A549 (cell line): ENCODE results near the gene PDCD2. TPM values are rescaled to one million over a fixed set of nuclear protein-coding genes. Genes with fewer than 3 reads are reported as not detected.

Source experiments
- ATAC-seq, 2 experiments: fragments of 200-7000 bp in 1 of 2; fragments of >200 bp in 1 of 2; cut with Nextera tagmentation in 1 of 2; cut with Tn5 transposase in 1 of 2; 3 replicates each; pipeline versions ENCODE4 v1.8.0 to v1.9.1; 2018 to 2020; ENCODE audit warnings: mild to moderate bottlenecking in 1 of 2, moderate library complexity in 1 of 2
- CTCF ChIA-PET: fragments of 300-600 bp; sonication (Branson Sonifier 250); formaldehyde crosslinking; extraction: SDS; loops from one replicate; lab custom pipeline; 2021; ENCODE audit warnings: antibody characterized with exemption, inconsistent platforms; lab: Yijun Ruan, JAX
- POLR2A ChIA-PET: fragments of 350-600 bp; formaldehyde crosslinking; extraction: SDS; loops from one replicate; lab custom pipeline; 2021; ENCODE audit warnings: antibody characterized with exemption, inconsistent platforms; lab: Yijun Ruan, JAX
- DNase-seq, 2 experiments: peaks; one replicate each; pipeline versions ENCODE4 v3.0.0 to v3.0.0-alpha.2; 2011 to 2016; ENCODE audit warnings: low read depth in 1 of 2, low spot score in 1 of 2
- FAIRE-seq: peaks from 2 replicates; lab custom pipeline; 2011; peaks lifted over from hg19 to GRCh38; lab: Jason Lieb, UNC
- H3K27ac ChIP-seq, 2 experiments: fragments of >200 bp; sonication (Bioruptor Twin); formaldehyde crosslinking; 3 replicates each; pipeline ENCODE4 v1.5.1; 2016 to 2017
- H3K4me1 ChIP-seq: fragments of >200 bp; sonication (Bioruptor Twin); formaldehyde crosslinking; 3 replicates; pipeline ENCODE4 v1.6.1; 2016
- H3K4me2 ChIP-seq: fragments of >200 bp; sonication (Bioruptor Twin); formaldehyde crosslinking; 3 replicates; pipeline ENCODE4 v1.6.1; 2016
- H3K4me3 ChIP-seq: fragments of >200 bp; sonication (Bioruptor Twin); formaldehyde crosslinking; 3 replicates; pipeline ENCODE4 v1.5.1; 2016
- H3K9me3 ChIP-seq: fragments of >200 bp; sonication (Bioruptor Twin); formaldehyde crosslinking; 3 replicates; pipeline ENCODE4 v1.6.1; 2016
- CHD2 ChIP-seq: fragments of 150-350 bp; IDR thresholded peaks from 2 replicates; pipeline ENCODE4 v1.6.1; 2014; ENCODE audit warnings: low read length; ENCODE audit not compliant: partially characterized antibody
- FOSL2 ChIP-seq, 2 experiments: fragments of 450-650 bp in 1 of 2; fragments of >200 bp in 1 of 2; sonication (Bioruptor Twin) in 1 of 2; formaldehyde crosslinking; IDR thresholded peaks; 2 replicates each; pipeline versions ENCODE4 v1.5.0 to v1.6.1; 2016 to 2020; ENCODE audit warnings: mild to moderate bottlenecking in 1 of 2, moderate library complexity in 1 of 2
- HDAC2 ChIP-seq: fragments of 200-600 bp; sonication (generic); IDR thresholded peaks from 2 replicates; pipeline ENCODE4 v1.6.1; 2016
- HEYL ChIP-seq: fragments of 250-450 bp; sonication (Bioruptor Pico); IDR thresholded peaks from 2 replicates; pipeline ENCODE4 v1.8.0; 2021; ENCODE audit warnings: mild to moderate bottlenecking, moderate library complexity
- HOXB5 ChIP-seq: fragments of 250-450 bp; sonication (Bioruptor Pico); IDR thresholded peaks from 2 replicates; pipeline ENCODE4 v1.5.0; 2020; ENCODE audit warnings: mild to moderate bottlenecking, moderate library complexity
- JUN ChIP-seq, 2 experiments: fragments of >200 bp; sonication (Bioruptor Twin); formaldehyde crosslinking; IDR thresholded peaks; 2 replicates in 1 of 2; 3 replicates in 1 of 2; pipeline ENCODE4 v1.6.1; 2016 to 2017
- JUNB ChIP-seq: fragments of >200 bp; sonication (Bioruptor Twin); formaldehyde crosslinking; IDR thresholded peaks from 2 replicates; pipeline ENCODE4 v1.6.1; 2016
- KDM5A ChIP-seq: fragments of 200-600 bp; sonication (generic); IDR thresholded peaks from 2 replicates; pipeline ENCODE4 v1.6.1; 2016; ENCODE audit warnings: antibody characterized with exemption, mild to moderate bottlenecking
- MAFK ChIP-seq: fragments of 450-650 bp; IDR thresholded peaks from 2 replicates; pipeline ENCODE4 v1.6.1; 2014; ENCODE audit not compliant: partially characterized antibody
- MAZ ChIP-seq: fragments of 150-350 bp; IDR thresholded peaks from 2 replicates; pipeline ENCODE4 v1.6.1; 2014; ENCODE audit warnings: antibody characterized with exemption, low read depth, low read length, borderline replicate concordance
- NPAS2 ChIP-seq: fragments of 250-450 bp; sonication (Bioruptor Pico); IDR thresholded peaks from 2 replicates; pipeline ENCODE4 v1.8.0; 2022; ENCODE audit warnings: mild to moderate bottlenecking, moderate library complexity, borderline replicate concordance
- PHF8 ChIP-seq: fragments of 200-600 bp; sonication (generic); IDR thresholded peaks from 2 replicates; pipeline ENCODE4 v1.6.1; 2016; ENCODE audit warnings: low read depth, mild to moderate bottlenecking, antibody characterized with exemption, moderate library complexity, borderline replicate concordance
- POLR2A ChIP-seq: IDR thresholded peaks from 2 replicates; pipeline ENCODE4 v1.6.1; 2012; ENCODE audit warnings: mild to moderate bottlenecking, low read length
- POLR2AphosphoS2 ChIP-seq: conservative IDR thresholded peaks from 2 replicates; pipeline ENCODE4 v1.6.1; 2012; ENCODE audit warnings: low read length, improper control_type of control experiment, inconsistent platforms
- RARB ChIP-seq: fragments of 250-450 bp; sonication (Bioruptor Pico); IDR thresholded peaks from 2 replicates; pipeline ENCODE4 v1.8.0; 2021; ENCODE audit warnings: mild to moderate bottlenecking, moderate library complexity
- SMC3 ChIP-seq: fragments of >200 bp; sonication (Bioruptor Twin); formaldehyde crosslinking; IDR thresholded peaks from 3 replicates; pipeline ENCODE4 v1.6.1; 2018; ENCODE audit warnings: inconsistent platforms
- TFCP2L1 ChIP-seq: fragments of 250-450 bp; sonication (Bioruptor Pico); IDR thresholded peaks from 2 replicates; pipeline ENCODE4 v1.5.0; 2021; ENCODE audit warnings: mild to moderate bottlenecking
- ZNF302 ChIP-seq: fragments of 250-450 bp; sonication (Bioruptor Pico); IDR thresholded peaks from 2 replicates; pipeline ENCODE4 v1.9.0; 2021; ENCODE audit warnings: inconsistent platforms, mild to moderate bottlenecking, moderate library complexity
- WGBS: methylation state at CpG from one replicate; pipeline ENCODE4 v1.1.6; 2017; ENCODE audit errors: missing lambda C conversion rate; 5-methylcytosine and 5-hydroxymethylcytosine counted together
- polyA plus RNA-seq, 4 experiments: library from polyadenylated mRNA; depleted of rRNA in 3 of 4; stranded (reverse); fragments of >200 nt; fragmentation: RNase III in 1 of 4; extraction: RNeasy Plus Mini Kit Qiagen cat#74134 plus additional on column Dnase treatment in 1 of 4; gene quantifications; 2 replicates in 3 of 4; 3 replicates in 1 of 4; pipeline ENCODE4 v1.2.3, GENCODE V29; 2011 to 2017
- TF ChIP-seq, protein P1 (sequence below): fragments of >200 bp; sonication (Bioruptor Twin); formaldehyde crosslinking; IDR thresholded peaks from 3 replicates; pipeline ENCODE4 v1.6.1; 2016
- TF ChIP-seq, protein P2 (sequence below): IDR thresholded peaks from 2 replicates; pipeline ENCODE4 v1.6.1; 2012
- TF ChIP-seq, protein P3 (sequence below): IDR thresholded peaks from 2 replicates; pipeline ENCODE4 v1.6.1; 2012; ENCODE audit warnings: low read depth, borderline replicate concordance

The PDCD2 gene
- polyA plus RNA-seq, 2 of the 4 experiments (the other 2 are of a cell fraction) = 52.6 to 90.0 TPM

DNA sequence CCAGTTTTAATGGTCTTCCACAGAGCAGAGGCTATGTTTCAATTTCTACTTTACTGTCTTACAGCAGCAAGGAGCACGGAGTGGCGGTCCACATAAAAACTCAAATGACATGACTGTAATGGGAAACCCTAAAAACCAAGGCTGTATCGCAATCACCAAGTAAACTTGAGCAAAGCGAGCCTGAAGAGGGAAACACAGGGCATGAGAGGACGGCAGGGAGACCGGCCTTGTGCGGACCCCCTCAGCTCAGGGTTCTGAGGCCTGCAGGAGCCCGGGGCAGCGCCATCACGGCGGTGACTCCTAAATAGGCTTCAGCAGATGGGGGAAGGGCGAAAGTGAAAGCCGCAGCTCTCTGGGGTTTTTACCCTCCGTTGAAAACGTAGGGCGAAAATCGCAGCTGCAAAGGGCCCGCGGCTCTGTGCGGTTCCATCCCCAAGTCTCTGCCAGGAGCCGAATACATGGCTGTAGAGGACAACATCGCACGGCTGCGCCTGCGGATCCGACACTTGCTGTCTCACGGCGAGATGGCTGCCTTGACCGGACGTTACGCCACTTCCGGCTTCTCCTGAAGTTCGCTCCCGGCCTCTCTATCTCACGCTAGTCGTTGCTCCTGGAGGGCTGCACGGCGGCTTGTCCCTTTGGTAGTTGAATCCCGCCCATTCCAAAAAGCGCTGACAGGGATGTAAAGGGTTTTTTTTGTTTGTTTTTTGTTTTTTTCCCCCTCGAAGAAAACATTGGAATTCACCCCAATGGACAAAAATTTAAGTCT lies 31.5 kb downstream of the PDCD2 start, which contains the start of gene PSMB1:
PSMB1 (minus strand) TSS at position 543 of the 769 bp plus-strand sequence; CDS start at position 478, 65 bp downstream.
- FAIRE-seq (no peak), DNase-seq (peak; percentile 59 to 95), ATAC-seq (peak; percentile 91 to 94)
- WGBS = 3% methylated on average over 36 of the region's 41 CpGs
- Histone ChIP-seq H3K4me2 (peak within 1 kb of the TSS; percentile 90), H3K9me3 (no peaks in the 10 kb centered on the region), H3K4me3 (peak within 1 kb of the TSS; percentile 96), H3K27ac (peak within 1 kb of the TSS; percentile 93 to 95), H3K4me1 (peaks cover 16% of the 10 kb centered on the region; the same call in 2 of the 3 replicates)
- ChIA-PET POLR2A (interaction anchor here (0.5 to 1.1 kb wide), 2 partner anchors 13 to 18 kb away, joined by 3 to 7 read pairs; no protein-coding TSS in a partner anchor), CTCF (no interaction called here)
- TF ChIP-seq MAZ = no peak
- TF ChIP-seq MAFK = peak; percentile 86
- TF ChIP-seq, protein P1, sequence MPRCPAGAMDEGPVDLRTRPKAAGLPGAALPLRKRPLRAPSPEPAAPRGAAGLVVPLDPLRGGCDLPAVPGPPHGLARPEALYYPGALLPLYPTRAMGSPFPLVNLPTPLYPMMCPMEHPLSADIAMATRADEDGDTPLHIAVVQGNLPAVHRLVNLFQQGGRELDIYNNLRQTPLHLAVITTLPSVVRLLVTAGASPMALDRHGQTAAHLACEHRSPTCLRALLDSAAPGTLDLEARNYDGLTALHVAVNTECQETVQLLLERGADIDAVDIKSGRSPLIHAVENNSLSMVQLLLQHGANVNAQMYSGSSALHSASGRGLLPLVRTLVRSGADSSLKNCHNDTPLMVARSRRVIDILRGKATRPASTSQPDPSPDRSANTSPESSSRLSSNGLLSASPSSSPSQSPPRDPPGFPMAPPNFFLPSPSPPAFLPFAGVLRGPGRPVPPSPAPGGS = 0 out of 3 replicates have a peak, but pooled peaks have one; percentile 63
- TF ChIP-seq HOXB5 = 0 out of 2 replicates have a peak, but pooled peaks have one; percentile 37
- peak; percentile 73 for TF ChIP-seq POLR2A
- TF ChIP-seq PHF8 = peak; percentile 81
- TF ChIP-seq, protein P2, sequence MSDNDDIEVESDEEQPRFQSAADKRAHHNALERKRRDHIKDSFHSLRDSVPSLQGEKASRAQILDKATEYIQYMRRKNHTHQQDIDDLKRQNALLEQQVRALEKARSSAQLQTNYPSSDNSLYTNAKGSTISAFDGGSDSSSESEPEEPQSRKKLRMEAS = peak; percentile 67
- TF ChIP-seq KDM5A = peak; percentile 67; the same call in 1 of the 2 replicates
- no peak for TF ChIP-seq JUNB
- peak; percentile 15 for TF ChIP-seq CHD2
- TF ChIP-seq JUN (IDR thresholded peaks at IDR 0.05) = peak; percentile 59 to 81; a peak in 4 of 5 replicates

DNA sequence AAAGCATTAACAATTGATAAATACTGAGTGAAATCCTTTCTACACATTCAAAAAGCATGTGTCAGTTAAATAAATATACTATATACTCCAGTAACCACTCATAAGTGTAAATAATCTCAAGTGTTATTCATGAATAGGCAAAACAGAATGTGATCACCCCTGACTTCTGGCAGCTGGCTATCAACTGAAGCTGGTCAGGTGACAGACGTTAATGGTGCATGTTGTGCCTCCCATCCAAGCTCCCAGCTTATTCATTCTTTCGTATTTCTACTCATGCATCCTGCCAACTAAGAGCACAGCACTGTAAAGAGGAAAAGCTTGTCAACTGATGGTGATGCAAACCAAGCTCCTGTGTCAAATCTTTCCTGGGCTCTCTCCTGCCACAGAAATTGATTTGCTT lies 39.0 kb downstream of the PDCD2 start:
- no peak overlapping the region for H3K4me3 ChIP-seq
- ChIA-PET CTCF (interaction anchor here (1.8 kb wide), 1 partner anchor 15 kb away, joined by 5 read pairs; no protein-coding TSS in a partner anchor), POLR2A (no interaction called here)
- no peak overlapping the region for H3K27ac ChIP-seq
- 80% methylated on average over 2 of the region's 2 CpGs for whole genome bisulfite sequencing
- ATAC-seq (no peak), DNase-seq (no peak), FAIRE-seq (no peak)
- no peaks in the 10 kb centered on the region for H3K9me3 ChIP-seq
- no peaks in the 10 kb centered on the region for H3K4me1 ChIP-seq
- no peak overlapping the region for H3K4me2 ChIP-seq
- no peak for TF ChIP-seq HEYL (CRISPR knock-in tag)
- TF ChIP-seq JUNB = no peak
- TF ChIP-seq RARB (CRISPR knock-in tag) = no peak
- TF ChIP-seq POLR2AphosphoS2 = no peak
- TF ChIP-seq TFCP2L1 = no peak
- TF ChIP-seq ZNF302 (CRISPR knock-in tag) = no peak
- no peak for TF ChIP-seq HDAC2
- TF ChIP-seq MAZ = no peak
- TF ChIP-seq NPAS2 = no peak
- TF ChIP-seq HOXB5 = no peak
- TF ChIP-seq, protein P3, sequence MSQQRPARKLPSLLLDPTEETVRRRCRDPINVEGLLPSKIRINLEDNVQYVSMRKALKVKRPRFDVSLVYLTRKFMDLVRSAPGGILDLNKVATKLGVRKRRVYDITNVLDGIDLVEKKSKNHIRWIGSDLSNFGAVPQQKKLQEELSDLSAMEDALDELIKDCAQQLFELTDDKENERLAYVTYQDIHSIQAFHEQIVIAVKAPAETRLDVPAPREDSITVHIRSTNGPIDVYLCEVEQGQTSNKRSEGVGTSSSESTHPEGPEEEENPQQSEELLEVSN = no peak
- no peak for TF ChIP-seq FOSL2 (IDR thresholded peaks at IDR 0.05)
- no peak for TF ChIP-seq FOSL2 (CRISPR knock-in tag; IDR thresholded peaks at IDR 0.05)

DNA sequence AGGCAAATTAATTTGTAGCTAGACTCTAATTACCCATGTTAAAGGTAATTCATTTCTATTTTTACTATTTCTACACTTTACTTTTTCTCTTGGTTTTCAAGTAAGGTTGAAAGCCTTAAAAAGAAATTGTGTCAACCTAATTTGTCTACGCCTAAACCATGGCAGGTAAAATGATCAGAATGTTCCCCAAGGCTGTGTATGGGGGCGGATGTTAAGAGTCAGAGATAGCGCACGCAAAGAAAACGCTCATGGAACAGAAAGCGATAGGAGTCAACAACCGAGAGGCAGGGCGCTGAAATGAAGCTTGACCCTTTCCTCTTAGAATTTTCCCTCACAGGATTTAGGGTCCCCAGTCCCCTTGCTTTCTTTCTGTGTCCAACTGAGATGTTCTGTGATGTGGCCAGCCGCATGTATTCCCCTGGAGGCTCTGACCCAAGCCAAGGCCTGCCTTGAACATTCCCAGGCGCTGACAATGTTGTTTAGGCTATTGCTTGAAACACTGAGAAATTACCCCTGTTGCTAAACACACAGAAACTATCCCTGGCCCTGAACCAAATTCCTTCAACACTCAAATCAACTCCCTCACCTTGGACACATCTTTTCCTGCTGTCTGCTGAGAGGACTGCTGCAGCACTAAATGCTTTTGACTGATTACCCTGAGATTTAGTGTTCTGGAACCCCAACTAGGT lies 42.3 kb downstream of the PDCD2 start:
- CTCF ChIA-PET = interaction anchor here (0.8 to 2.3 kb wide), 3 partner anchors 12 to 710 kb away, joined by 3 to 11 read pairs (median 3); no protein-coding TSS in a partner anchor
- Histone ChIP-seq H3K4me1 (no peaks in the 10 kb centered on the region), H3K4me2 (no peak overlapping the region), H3K27ac (no peak overlapping the region), H3K9me3 (no peaks in the 10 kb centered on the region), H3K4me3 (no peak overlapping the region)
- POLR2A ChIA-PET = no interaction called here
- 91% methylated on average over 10 of the region's 10 CpGs for WGBS
- FAIRE-seq (no peak), DNase-seq (no peak), ATAC-seq (no peak)
- no peak for TF ChIP-seq SMC3
- TF ChIP-seq, protein P2 = no peak
- TF ChIP-seq, all 56 proteins: peak for 0
